HG03432 (cell line): ENCODE measurements around the gene UBXN11.
A peak's percentile ranks its signal among the peaks of the same experiment; 100 is the strongest.
"Not testable (repeated sequence)": the region's sequence is repeated elsewhere in the genome, so short reads cannot be mapped to it uniquely, and the experiment has no call there.

Source experiments
- ATAC-seq: cut with Tn5 transposase; IDR thresholded peaks from one replicate; pipeline ENCODE4 v1.9.1; 2021; ENCODE audit warnings: mild to moderate bottlenecking, moderate library complexity; ENCODE audit not compliant: unreplicated experiment

The UBXN11 gene

GRCh38 chr1:26307966-26308899 lies 1.8 kb upstream of the UBXN11 start:
- ATAC-seq = not testable (repeated sequence)

GRCh38 chr1:26307363-26307781 lies 936 bp upstream of the UBXN11 start:
- no peak for ATAC-seq

DNA sequence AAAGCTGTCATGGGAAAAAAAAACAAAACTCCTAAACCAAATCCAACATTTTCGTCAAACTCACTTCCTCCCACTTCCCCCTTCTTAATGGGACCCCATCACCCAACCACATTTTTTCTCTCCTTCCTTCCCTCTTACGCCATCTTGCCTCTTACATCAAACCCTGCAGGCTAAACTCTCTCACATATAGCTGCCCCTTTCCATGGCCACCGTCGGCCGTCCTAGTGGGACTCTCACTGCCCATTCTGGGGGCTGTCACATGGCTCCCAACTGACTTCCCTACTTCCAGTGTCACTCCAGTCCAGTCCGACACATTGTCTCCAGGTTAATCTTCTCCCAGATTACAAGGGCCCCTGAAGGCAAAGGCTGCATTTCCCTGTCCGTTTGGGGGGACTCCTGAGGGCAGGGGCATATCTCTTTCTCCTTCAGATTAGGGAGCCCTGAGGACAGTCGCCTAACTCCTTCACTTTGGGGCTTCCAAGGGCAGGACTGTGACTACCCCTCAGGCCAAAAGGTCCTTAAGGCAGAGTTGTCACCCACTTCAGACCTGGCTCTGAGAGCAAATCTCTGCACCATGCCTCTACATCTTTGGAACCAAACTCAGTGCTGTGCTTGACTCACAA lies 658 bp downstream of the UBXN11 start:
- ATAC-seq = peak; percentile 13

GRCh38 chr1:26302733-26303405 lies 3.6 kb downstream of the UBXN11 start:
- no peak for ATAC-seq

- no peak for ATAC-seq
These were observed 5.7 kb downstream of the UBXN11 start for GRCh38 chr1:26300578-26301275.

- ATAC-seq = no peak
These were observed 8.7 kb downstream of the UBXN11 start for GRCh38 chr1:26297791-26298124.

DNA sequence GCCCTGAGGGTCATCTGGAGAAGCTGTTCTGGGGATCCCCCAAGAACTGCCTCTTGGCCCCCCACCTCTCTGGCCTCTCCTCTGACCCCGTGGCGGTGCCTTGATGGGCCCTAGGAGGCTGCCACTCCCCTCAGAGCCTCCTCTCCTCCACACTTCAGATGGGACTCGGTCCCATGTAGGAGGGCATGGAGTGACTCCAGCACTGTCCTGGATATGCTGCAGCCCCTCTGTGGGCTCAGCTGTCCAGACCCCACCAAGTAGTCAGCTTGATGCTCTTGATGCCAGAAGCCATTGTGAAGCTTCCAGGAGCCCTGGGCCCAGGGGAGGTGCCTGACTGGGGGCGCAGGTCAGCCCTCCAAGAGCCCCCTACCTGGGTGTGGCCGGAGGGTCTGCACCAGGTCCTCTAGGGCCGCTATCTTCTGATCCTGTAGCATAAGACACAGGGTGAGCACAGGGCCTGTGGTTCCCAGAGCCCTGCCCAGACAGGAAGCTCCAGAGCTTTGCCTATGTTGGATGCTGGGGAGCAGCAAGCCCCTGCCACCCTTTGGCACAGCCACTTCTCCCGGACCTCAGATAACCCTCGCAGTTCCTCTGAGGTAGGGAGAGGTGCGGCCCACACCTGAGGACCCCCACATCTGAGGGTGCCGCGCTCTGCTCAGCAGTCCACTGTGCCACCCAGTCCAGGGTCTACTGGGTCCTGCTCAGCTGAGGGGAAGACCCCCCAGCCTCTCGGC lies 9.2 kb downstream of the UBXN11 start:
- ATAC-seq = no peak

DNA sequence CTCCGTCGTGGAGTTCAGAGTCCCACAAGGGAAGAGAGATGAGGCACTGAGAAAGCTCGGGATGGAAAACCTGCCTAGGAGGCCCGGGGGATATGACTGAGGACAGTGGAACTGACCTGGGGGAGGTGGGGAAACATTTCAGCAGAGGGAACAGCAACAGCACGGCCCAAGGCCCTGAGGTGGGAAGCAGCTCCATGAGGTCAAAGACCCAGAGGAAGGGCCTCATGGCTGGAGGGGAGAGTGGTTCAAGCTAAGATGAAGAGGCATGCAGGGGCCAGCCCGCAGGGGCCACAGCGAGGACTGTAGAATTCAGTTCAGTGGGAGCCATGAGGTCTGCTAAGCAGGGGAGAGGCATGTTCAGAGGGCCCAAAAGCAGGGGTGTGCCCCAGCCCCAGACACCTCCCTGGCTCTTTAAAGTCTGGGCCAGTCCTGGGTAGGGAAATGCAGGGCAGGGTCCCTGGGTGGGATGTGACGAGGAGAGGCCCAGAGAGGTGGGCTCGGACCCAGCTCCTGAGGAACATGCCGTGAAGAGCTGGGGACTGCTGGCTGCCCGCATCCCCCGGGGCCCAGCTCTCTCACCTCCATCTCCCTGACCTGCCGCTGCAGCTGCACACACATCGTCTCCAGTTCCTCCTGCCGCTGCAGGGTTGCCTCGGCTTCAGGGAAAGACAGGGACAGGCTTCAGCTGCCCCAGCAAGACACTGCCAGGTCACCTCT lies 9.9 kb downstream of the UBXN11 start:
- no peak for ATAC-seq

DNA sequence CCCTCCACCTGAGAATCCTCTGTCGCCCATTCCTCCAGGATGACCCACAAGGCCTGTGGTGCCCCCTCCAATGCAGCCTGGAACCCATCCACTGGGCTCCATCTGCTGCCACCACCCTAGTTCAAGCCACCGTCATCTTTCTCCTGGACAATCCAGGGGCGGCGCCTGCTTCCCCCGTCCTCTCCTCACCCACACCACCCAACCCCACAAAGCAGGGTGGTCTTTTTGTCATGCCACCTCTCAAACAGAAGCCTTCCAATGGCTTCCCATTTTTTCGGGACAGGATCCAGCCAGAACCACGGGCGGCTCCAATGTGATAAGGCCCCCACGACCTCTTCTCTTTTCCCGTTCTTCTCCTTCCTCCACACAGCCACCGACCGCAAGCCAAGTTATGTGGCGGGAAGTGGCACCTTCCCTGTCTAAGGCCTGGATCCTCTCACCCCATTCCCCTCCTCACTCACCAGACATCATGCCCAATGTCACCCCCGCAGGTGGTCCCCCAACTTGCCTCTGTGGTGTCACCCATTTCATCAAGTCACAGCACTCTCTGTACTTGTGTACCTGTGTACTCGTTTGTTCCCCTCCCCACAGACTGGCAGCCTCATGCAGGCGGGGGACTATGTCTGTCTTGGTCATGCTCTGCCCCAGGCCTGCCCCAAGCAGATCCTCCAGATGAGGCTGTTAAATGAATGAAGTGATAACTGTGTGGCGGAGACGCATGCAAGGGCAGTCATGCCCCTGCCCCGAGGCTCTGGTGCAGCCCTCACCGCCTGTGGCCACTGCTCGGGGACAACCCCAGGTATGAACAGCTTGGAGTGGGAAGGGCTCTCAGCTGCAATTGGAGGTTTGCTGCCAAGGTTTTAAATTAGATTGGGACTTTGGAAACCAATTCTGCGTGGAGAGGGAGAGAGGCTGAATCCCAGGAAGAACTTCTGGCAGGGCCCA lies 11.0 kb downstream of the UBXN11 start:
- no peak for ATAC-seq

DNA sequence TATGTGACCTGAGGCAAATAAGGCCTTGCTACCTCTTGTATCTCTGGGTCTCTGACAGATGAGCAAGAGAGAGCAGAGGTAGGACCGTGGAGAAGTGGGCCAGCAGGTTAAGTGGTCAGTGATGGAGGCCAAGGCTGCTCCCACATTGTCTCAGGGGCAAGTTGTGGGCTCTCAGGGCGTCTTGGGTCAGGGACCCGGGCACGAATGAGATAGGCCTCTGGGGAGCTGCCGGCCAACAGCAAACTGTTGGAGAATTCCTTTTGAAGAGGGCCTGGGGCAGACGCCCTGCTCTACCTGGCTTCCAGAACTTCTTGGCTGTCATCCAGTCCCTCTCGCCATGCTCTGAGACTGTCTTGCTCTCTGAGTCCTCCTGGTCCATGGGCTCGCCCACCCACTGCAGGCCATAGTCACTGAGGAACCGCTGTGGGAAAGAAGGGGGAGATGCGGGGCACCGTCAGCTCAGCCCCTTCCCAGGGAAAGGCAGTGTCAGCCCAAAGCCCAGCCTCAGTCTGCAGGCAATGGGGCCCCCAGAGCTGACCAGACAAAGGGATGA lies 12.4 kb downstream of the UBXN11 start:
- ATAC-seq = no peak

GRCh38 chr1:26292735-26293134 lies 13.7 kb downstream of the UBXN11 start:
- ATAC-seq = not testable (repeated sequence)

DNA sequence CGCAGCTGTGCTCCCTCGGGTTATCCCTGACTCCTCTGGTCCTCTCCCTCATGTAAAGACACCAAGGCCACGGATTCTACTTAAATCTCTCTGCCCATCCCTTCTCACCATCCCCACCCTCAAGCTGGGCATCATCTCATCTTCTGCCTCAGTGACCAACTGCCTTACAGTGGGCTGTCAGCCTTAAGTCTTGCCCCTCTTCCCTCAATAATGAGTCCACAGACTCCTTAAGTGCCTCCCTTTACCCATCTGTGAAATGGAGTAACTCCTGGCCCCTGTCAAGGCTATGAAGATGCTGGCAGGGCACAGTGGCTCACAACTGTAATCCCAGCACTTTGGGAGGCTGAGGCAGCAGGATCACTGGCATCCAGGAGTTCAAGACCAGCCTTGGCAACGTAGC lies 14.5 kb downstream of the UBXN11 start:
- no peak for ATAC-seq

DNA sequence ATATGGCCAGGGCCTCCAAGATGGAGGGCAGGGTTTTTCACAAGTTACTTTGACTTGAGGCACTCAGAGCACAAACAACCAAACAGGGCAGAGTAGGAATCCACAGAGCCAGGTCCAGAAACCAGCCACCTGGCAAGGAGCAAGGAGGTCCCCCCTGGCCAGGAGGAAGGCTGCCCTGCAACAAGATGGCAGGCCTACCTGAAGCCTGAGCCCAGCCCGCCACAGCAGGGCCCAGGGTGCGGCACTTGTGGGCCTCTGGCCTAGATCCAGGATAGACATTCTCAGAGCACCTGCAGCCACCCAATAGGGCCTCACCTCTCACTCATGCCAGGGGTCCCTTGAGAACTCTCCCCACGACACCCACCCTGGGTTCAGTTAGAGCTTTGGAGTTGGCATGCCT lies 15.0 kb downstream of the UBXN11 start:
- no peak for ATAC-seq

DNA sequence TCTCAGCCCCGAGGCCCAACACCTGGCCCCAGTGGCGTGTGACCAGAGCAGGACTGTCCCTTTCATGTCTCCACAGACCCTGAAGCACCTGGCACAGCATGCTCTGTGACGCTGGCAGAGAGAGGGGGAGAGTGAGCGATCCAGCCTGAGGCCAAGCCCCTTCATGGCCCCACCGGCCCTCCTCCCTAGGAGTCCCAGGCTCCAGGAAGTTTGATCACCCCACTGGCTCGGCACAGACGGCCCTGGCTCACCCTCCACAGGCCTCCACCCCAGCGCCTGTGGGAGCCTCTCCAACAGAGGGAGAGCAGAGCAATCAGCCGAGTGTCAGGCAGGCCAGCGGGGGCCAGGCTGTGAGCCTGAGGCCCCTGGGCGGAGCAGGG lies 15.6 kb downstream of the UBXN11 start:
- ATAC-seq = no peak

DNA sequence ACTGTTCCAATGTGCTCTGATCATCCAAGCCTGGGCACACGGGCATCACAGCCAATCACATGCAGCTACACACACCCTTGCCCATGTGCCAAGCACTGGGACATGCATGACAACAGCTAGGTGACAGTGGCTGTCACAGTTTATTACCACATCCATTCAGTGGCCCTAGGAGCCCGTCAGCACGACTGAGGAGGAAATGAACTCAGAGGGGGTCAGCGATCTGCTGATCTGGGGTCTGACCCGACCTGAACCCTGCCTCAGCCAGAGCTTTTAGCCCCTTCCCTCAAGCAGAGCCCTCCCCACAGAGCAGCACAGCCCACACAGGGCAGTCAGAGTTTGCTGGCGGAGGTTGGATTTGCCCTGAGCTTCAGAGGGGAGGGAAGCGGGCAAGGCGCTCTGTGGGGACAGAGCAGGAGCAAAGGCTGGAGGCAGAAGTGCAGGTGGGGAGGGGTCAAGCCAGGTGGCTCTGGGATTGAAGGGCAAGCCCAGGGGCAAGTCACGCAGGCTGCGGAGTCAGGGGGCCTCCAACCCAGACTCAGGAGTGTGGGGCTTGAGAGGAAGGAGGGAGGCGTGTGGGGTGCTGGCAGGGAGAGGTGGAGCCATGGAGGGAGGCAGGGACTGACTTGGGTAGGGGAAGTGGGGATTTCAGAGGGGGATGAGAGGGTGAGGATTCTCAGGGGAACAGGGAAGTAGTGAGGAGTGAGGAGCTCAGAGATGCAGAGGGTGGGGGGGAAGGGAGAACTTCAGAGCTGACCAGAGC lies 16.1 kb downstream of the UBXN11 start:
- no peak for ATAC-seq

DNA sequence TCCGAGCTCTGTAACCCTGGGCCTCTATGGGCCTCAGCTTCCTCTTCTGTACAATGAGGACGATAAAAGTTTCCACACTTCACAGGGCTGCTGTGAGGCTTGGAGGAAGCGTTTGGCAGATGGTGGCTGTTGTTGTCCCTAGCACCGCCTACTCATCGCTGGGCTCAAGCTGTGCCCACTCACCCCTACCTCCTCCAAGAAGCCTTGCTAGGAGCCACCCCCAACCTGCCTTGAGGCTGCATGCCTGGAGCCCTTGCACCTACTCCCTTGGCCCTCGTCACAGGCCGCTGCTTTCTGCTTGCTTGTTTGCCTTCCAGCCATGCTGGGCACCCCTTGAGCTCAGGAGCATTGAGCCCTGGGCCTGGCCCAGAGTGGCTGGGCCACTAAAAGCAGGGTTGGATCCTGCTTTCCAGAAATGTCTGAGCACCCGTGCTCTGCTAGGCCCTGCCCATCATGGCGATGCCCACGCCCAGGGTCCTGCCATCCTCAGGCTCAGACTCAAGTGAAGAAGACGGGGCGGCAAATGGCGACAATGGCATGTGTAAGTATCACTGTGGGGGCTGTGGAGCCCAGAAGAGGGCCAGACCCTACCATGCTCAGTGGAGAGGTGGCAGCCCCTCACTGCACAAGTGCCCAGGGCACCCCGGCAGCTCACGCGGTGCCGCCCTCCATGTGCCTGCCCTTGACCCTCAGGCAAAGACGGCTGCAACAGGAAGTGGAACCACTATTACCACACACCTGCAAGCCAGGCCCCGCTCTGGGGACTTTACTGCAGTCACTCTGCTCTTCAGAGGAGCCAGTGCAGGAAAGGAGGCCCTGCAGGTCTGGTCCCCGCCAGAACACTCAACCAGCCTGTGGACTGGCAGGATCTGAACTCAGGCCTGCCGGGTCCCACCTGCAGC lies 17.0 kb downstream of the UBXN11 start:
- no peak for ATAC-seq
